ENCODE results near the gene NR5A2.

Gene NR5A2

GRCh38 chr1:200042552-200043335 is 15.2 kb downstream of the NR5A2 start (continued):
- TF ChIP-seq, protein P1, sequence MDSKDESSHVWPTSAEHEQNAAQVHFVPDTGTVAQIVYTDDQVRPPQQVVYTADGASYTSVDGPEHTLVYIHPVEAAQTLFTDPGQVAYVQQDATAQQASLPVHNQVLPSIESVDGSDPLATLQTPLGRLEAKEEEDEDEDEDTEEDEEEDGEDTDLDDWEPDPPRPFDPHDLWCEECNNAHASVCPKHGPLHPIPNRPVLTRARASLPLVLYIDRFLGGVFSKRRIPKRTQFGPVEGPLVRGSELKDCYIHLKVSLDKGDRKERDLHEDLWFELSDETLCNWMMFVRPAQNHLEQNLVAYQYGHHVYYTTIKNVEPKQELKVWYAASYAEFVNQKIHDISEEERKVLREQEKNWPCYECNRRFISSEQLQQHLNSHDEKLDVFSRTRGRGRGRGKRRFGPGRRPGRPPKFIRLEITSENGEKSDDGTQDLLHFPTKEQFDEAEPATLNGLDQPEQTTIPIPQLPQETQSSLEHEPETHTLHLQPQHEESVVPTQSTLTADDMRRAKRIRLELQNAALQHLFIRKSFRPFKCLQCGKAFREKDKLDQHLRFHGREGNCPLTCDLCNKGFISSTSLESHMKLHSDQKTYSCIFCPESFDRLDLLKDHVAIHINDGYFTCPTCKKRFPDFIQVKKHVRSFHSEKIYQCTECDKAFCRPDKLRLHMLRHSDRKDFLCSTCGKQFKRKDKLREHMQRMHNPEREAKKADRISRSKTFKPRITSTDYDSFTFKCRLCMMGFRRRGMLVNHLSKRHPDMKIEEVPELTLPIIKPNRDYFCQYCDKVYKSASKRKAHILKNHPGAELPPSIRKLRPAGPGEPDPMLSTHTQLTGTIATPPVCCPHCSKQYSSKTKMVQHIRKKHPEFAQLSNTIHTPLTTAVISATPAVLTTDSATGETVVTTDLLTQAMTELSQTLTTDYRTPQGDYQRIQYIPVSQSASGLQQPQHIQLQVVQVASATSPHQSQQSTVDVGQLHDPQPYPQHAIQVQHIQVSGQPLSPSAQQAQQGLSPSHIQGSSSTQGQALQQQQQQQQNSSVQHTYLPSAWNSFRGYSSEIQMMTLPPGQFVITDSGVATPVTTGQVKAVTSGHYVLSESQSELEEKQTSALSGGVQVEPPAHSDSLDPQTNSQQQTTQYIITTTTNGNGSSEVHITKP (tag by site-specific recombination; IDR thresholded peaks at IDR 0.05): 0 out of 2 replicates have a peak, but pooled peaks have one; percentile 18
- no peak for TF ChIP-seq WT1 (tag by site-specific recombination; IDR thresholded peaks at IDR 0.05)

GRCh38 chr1:200043336-200043668 is 15.8 kb downstream of the NR5A2 start:
- Histone ChIP-seq H3K9me3 (ENCODE audit: control insufficient read depth, insufficient read depth, low read depth, low read length) (no peaks in the 10 kb centered on the region), H3K36me3 (ENCODE audit: control insufficient read depth in 2 of 2, insufficient read depth in 1 of 2, low read length in 2 of 2) (no peaks in the 10 kb centered on the region), H3K27ac (ENCODE audit: extremely low read depth, low read depth, low read length) (no peak overlapping the region), H3K4me3 (ENCODE audit: low read depth, low read length) (no peak overlapping the region), H3K4me1 (ENCODE audit: control insufficient read depth, insufficient read depth, low read length) (peaks cover 5% of the 10 kb centered on the region; the same call in 1 of the 2 replicates)
- ChIA-PET CTCF (interaction anchor here (0.7 to 1.4 kb wide), 2 partner anchors 264 to 351 kb away, joined by 3 read pairs; no protein-coding TSS in a partner anchor), POLR2A (interaction anchor here (1.4 kb wide), 1 partner anchor 14 kb away, joined by 4 read pairs; no protein-coding TSS in a partner anchor)
- TF ChIP-seq ZNF658 (tag by site-specific recombination; IDR thresholded peaks at IDR 0.05): no peak
- TF ChIP-seq TRIM28 (IDR thresholded peaks at IDR 0.05; ENCODE audit: borderline replicate concordance, low read length): no peak
- no peak for TF ChIP-seq ZBTB6 (tag by site-specific recombination; IDR thresholded peaks at IDR 0.05)
- no peak for TF ChIP-seq ZNF114 (tag by site-specific recombination; IDR thresholded peaks at IDR 0.05)
- TF ChIP-seq, protein P1 (tag by site-specific recombination; IDR thresholded peaks at IDR 0.05): no peak
- no peak for TF ChIP-seq REST (tag by site-specific recombination; IDR thresholded peaks at IDR 0.05)
- TF ChIP-seq ZNF140 (tag by site-specific recombination; IDR thresholded peaks at IDR 0.05): no peak
- no peak for TF ChIP-seq ZSCAN16 (tag by site-specific recombination; IDR thresholded peaks at IDR 0.05)
- no peak for TF ChIP-seq ZNF248 (tag by site-specific recombination; IDR thresholded peaks at IDR 0.05)
- no peak for TF ChIP-seq ZFP41 (tag by site-specific recombination; IDR thresholded peaks at IDR 0.05; ENCODE audit: borderline replicate concordance)
- TF ChIP-seq BCL11B (tag by site-specific recombination; IDR thresholded peaks at IDR 0.05; ENCODE audit: low read depth): no peak
- TF ChIP-seq ZNF138 (tag by site-specific recombination; IDR thresholded peaks at IDR 0.05; ENCODE audit: borderline replicate concordance): no peak
- no peak for TF ChIP-seq ZNF473 (tag by site-specific recombination; IDR thresholded peaks at IDR 0.05)
- TF ChIP-seq, protein P2, sequence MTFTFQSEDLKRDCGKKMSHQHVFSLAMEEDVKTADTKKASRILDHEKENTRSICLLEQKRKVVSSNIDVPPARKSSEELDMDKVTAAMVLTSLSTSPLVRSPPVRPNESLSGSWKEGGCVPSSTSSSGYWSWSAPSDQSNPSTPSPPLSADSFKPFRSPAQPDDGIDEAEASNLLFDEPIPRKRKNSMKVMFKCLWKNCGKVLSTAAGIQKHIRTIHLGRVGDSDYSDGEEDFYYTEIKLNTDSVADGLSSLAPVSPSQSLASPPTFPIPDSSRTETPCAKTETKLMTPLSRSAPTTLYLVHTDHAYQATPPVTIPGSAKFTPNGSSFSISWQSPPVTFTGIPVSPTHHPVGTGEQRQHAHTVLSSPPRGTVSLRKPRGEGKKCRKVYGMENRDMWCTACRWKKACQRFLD (tag by site-specific recombination; IDR thresholded peaks at IDR 0.05): no peak
- TF ChIP-seq ZNF366 (tag by site-specific recombination; conservative IDR thresholded peaks at IDR 0.05): no peak
- TF ChIP-seq YY2 (tag by site-specific recombination; IDR thresholded peaks at IDR 0.05): no peak
- TF ChIP-seq ZNF747 (tag by site-specific recombination; IDR thresholded peaks at IDR 0.05): no peak

All from HEK293 (cell line).